Psoas muscle (tissue), 8 donors: Measurements from ENCODE around the gene OR8U1. TPM values are rescaled to one million over a fixed set of nuclear protein-coding genes. Genes with fewer than 3 reads are reported as not detected.
"Not testable (repeated sequence)": the region's sequence is repeated elsewhere in the genome, so short reads cannot be mapped to it uniquely, and the experiment has no call there.

Experiments used
- ATAC-seq, 4 donors: fragments of 200-7000 bp; cut with Tn5 transposase; one replicate each; pipeline ENCODE4 v1.9.1; 2020; ENCODE audit warnings: moderate library complexity in 3 of 4, mild to moderate bottlenecking in 2 of 4
- DNase-seq, 2 donors: peaks; one replicate each; pipeline ENCODE4 v3.0.0-alpha.2; 2020
- H3K27ac ChIP-seq: fragments of 200-600 bp; one replicate; pipeline ENCODE4 v1.8.0; 2022
- H3K27me3 ChIP-seq, 3 donors: fragments of 200-600 bp in 1 of 3; one replicate each; pipeline versions ENCODE4 v1.6.1 to v1.8.0; 2013 to 2022; ENCODE audit warnings: low read length in 2 of 3, mild to moderate bottlenecking in 2 of 3, moderate library complexity in 1 of 3; ENCODE audit not compliant: insufficient read depth in 3 of 3
- H3K36me3 ChIP-seq, 2 donors: fragments of 200-600 bp in 1 of 2; one replicate each; pipeline versions ENCODE4 v1.6.1 to v1.8.0; 2013 to 2022; ENCODE audit warnings: low read depth in 1 of 2, mild to moderate bottlenecking in 1 of 2, moderate library complexity in 1 of 2; ENCODE audit not compliant: insufficient read depth in 1 of 2
- H3K4me1 ChIP-seq: fragments of 200-600 bp; one replicate; pipeline ENCODE4 v1.8.0; 2022
- H3K4me3 ChIP-seq: fragments of 200-600 bp; one replicate; pipeline ENCODE4 v1.8.0; 2022; ENCODE audit warnings: mild to moderate bottlenecking
- H3K9me3 ChIP-seq: fragments of 200-600 bp; one replicate; pipeline ENCODE4 v1.8.0; 2022
- CTCF ChIP-seq: fragments of 200-600 bp; IDR thresholded peaks from one replicate; pipeline ENCODE4 v1.8.0; 2022; ENCODE audit warnings: antibody characterized with exemption
- WGBS, 3 donors: extraction: QIAGEN DNeasy Blood & Tissue Kit; methylation state at CpG; one replicate each; pipeline versions ENCODE4 v1.1.6 to v1.1.7; 2013; 5-methylcytosine and 5-hydroxymethylcytosine counted together
- intact Hi-C, 2 donors: fragments of 100-400 bp; cut with DNase I; formaldehyde crosslinking; loops; one replicate each; pipeline versions ENCODE4 v1.11.0 to v1.14.2; 2022
- polyA plus RNA-seq, 3 donors: library from polyadenylated mRNA; stranded (reverse); fragments of 200-250 nt; gene quantifications; one replicate each; pipeline ENCODE4 v1.2.3, GENCODE V29; 2013
- total RNA-seq, 4 donors: library from RNA; stranded (reverse); fragmentation: NEBNext Ultra II Directional in 2 of 4; extraction: Animal tissue kit (Norgen Biotek cat#: 25700) in 2 of 4; gene quantifications; one replicate each; pipeline versions ENCODE4 v1.2.1 to v1.2.4, GENCODE V29; 2021 to 2023
- donor health status: healthy with polysubstance abuse.
- donor health status: DM: no; HTN: no; CAD: no; lungs with moderate emphysema.
- donor health status: Bipolar disorder and iron deficiency.
- donor health status: healthy.
- donor health status: DM: yes; HTN: yes; CAD: no.
- donor health status: DM: no; HTN: no; CAD: no.
- donor health status: DM: no; HTN: no; CAD: no.
- donor health status: DM: yes; HTN: yes; CAD: no.

OR8U1 gene
- total and polyA plus RNA-seq, 7 donors = not detected

- ATAC-seq (no peak), DNase-seq (no peak)
- H3K4me3 ChIP-seq = no peak within 1 kb of the TSS
- intact Hi-C loops = no loop called here
- no peak within 1 kb of the TSS for H3K27ac ChIP-seq
- no peak for TF ChIP-seq CTCF
- no peaks in the 10 kb centered on the region for H3K27me3 ChIP-seq
- no peaks in the 10 kb centered on the region for H3K9me3 ChIP-seq
- H3K4me1 ChIP-seq = no peaks in the 10 kb centered on the region
- H3K36me3 ChIP-seq = no peaks in the 10 kb centered on the region
- WGBS, 3 donors = 43 to 82% (median 67%) methylated on average over 2 of the region's 2 CpGs
Observed at GRCh38 chr11:56353991-56354390, 21.4 kb upstream of the OR8U1 start, which contains the start of gene OR8J1. Gene OR8J1, plus strand, starts transcription at chr11:56354291. Its CDS starts 5,956 bp downstream, at chr11:56360247.

GRCh38 chr11:56380120-56380519 lies 4.7 kb downstream of the OR8U1 start:
- intact Hi-C loops = no loop called here
- no peak overlapping the region for H3K27ac ChIP-seq
- no peaks in the 10 kb centered on the region for H3K9me3 ChIP-seq
- 79 to 84% (median 83%) methylated on average over 2 of the region's 2 CpGs for WGBS, 3 donors
- DNase-seq (no peak), ATAC-seq (no peak)
- no peak for TF ChIP-seq CTCF
- no peaks in the 10 kb centered on the region for H3K27me3 ChIP-seq
- H3K4me1 ChIP-seq = no peaks in the 10 kb centered on the region
- no peak overlapping the region for H3K4me3 ChIP-seq
- H3K36me3 ChIP-seq = no peaks in the 10 kb centered on the region

GRCh38 chr11:56394381-56394780 lies 19.0 kb downstream of the OR8U1 start:
- intact Hi-C loops = no loop called here
- 86 to 97% (median 89%) methylated on average over 3 of the region's 3 CpGs for WGBS, 3 donors
- H3K27me3 ChIP-seq = no peaks in the 10 kb centered on the region
- no peaks in the 10 kb centered on the region for H3K4me1 ChIP-seq
- no peaks in the 10 kb centered on the region for H3K9me3 ChIP-seq
- no peak for ATAC-seq
- TF ChIP-seq CTCF = no peak
- no peak for DNase-seq
- no peaks in the 10 kb centered on the region for H3K36me3 ChIP-seq
- H3K4me3 ChIP-seq = no peak overlapping the region
- no peak overlapping the region for H3K27ac ChIP-seq

- no peaks in the 10 kb centered on the region for H3K9me3 ChIP-seq
- ATAC-seq = no peak
- no peaks in the 10 kb centered on the region for H3K27me3 ChIP-seq
- no peaks in the 10 kb centered on the region for H3K4me1 ChIP-seq
- 56 to 62% (median 60%) methylated on average over 3 of the region's 3 CpGs for WGBS, 3 donors
- H3K36me3 ChIP-seq = no peaks in the 10 kb centered on the region
- intact Hi-C loops = no loop called here
- TF ChIP-seq CTCF = no peak
- no peak for DNase-seq
- H3K4me3 ChIP-seq = no peak overlapping the region
- no peak overlapping the region for H3K27ac ChIP-seq
Observed at GRCh38 chr11:56396047-56396446, 20.6 kb downstream of the OR8U1 start.

GRCh38 chr11:56401858-56402461 lies 26.5 kb downstream of the OR8U1 start:
- H3K27me3 ChIP-seq, H3K9me3 ChIP-seq, H3K27ac ChIP-seq, H3K36me3 ChIP-seq, H3K4me1 ChIP-seq, intact Hi-C loops, H3K4me3 ChIP-seq, ATAC-seq: not testable (repeated sequence)
- 91 to 94% (median 92%) methylated on average over 25 to 27 of the region's 27 CpGs for WGBS, 3 donors
- peak in 1 of 2 donors; percentile 43 for DNase-seq
